Measurements from ENCODE around the gene MED13. TPM values are rescaled to one million over a fixed set of nuclear protein-coding genes. Genes with fewer than 3 reads are reported as not detected.
"Not testable (repeated sequence)": the region's sequence is repeated elsewhere in the genome, so short reads cannot be mapped to it uniquely, and the experiment has no call there.

MED13 gene
- total RNA-seq, 1 donor from 2014 or later, result 40.0 TPM

DNA sequence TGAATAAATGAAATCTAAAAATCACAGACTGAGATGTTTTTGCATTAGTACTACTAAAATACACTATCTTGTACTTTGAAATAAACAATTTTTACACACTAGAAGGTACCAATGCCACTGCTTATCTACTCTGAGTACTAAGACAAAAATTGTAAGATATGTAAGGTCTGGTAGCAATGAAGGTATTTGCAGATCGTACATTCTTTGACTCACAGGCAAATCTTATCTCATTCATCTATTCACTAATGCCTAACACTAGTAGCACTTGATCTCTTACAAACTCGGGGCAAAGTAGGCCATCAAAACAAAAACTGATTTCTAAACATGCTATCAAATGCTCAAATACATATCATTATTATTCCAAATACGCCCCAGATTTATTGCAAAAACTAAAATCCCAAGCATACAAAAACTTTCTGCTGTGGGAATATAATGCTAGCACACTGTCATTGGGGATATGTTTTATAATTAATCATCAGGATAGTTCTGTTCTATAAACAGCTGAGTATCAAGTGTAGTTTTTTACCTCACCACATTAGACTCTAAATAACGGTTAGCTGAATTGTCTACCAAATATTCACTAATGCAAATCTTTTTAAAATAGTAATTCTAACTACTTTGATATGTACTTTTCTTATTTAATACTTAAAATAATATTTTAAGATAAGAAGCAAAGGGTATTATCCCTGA, 68.0 kb downstream of the MED13 start:
- peak; percentile 21 for DNase-seq (ENCODE audit: low spot score)

DNA sequence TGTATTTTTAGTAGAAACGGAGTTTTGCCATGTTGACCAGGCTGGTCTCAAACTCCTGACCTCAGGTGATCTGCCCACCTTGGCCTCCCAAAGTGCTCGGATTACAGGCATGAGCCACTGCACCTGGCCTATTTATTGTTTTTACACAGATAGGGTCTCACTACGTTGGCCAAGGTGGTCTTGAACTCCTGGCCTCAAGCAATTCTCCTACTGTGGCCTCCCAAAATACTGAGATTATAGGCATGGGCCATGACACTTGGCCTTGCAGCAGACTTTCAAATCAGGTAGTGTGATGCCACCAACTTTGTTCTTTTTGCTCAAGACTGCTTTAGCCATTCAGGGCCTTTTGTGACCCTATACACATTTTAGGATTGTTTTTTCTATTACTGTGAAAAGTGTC, 75.6 kb downstream of the MED13 start:
- no peak for DNase-seq (ENCODE audit: low spot score)

DNA sequence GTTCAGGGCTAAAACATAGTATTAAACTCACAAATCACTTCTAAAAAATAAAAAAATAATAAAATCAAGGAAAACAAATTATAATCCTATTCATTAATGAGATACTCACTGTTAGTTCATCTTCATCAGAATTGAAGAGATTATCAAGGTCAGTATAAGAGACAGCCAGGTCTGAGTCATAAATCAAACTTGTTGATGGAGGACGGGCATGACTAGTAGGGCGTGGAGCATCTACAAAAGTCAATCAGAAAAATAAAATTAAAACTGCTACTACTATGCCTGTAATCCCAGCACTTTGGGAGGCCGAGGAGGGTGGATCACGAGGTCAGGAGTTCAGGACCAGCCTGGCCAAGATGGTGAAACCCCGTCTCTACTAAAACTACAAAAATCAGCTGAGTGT, 78.2 kb downstream of the MED13 start:
- no peak for DNase-seq (ENCODE audit: low spot score)

DNA sequence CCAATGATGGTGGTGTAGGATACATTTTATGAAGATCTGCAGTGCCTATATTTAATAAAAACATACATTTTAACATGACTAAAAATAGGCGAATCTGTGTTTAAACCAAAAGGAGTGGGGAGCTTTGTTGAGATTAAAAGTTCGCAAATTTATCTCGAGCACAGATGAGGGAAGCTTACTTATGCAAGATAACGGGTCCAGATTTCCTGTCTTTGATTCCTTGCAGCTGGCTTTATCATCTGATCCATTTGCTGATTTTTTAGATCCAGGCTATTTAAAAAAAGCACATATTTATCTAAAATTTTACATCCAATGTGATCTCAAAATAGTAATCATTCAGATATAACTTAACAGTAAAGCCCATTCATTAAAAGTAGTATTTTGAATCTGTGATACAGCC, 80.3 kb downstream of the MED13 start:
- DNase-seq (ENCODE audit: low spot score), result peak; percentile 50

DNA sequence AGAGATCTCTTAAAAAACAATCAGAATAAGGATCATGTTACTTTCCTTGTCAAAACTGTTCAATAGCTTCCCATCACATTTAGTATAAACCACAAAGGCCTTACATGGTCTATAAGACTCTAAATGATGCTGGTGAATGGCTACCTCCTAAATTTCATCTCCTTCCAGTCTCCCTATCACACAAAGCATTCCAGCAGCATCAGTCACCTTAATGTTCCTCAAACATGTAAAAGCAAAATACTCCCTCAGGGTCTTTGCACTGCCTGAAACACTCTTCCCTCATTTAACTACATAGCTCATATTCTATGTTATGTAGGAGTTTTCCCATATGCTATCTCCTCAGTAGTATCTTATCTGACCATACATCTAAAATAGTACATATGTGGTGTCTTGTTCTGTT, 83.8 kb downstream of the MED13 start:
- DNase-seq (ENCODE audit: low spot score), result no peak

DNA sequence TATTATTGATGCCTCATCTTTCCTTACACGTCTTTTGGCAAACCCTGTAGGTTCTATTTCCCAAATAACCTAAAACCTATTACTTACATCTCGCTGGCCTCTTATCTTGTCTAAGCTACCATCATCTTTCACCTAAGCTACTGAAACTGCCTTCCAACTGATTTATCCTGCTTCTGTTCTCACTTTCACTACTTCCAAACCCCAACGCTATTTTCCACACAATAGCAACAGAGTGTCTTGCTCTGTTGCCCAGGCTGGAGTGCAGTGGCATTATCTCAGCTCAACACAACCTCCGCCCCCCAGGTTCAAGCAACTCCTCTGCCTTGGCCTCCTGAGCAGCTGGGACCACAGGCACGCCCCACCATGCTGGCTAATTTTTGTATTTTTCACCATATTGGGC, 84.5 kb downstream of the MED13 start:
- no peak for DNase-seq (ENCODE audit: low spot score)

DNA sequence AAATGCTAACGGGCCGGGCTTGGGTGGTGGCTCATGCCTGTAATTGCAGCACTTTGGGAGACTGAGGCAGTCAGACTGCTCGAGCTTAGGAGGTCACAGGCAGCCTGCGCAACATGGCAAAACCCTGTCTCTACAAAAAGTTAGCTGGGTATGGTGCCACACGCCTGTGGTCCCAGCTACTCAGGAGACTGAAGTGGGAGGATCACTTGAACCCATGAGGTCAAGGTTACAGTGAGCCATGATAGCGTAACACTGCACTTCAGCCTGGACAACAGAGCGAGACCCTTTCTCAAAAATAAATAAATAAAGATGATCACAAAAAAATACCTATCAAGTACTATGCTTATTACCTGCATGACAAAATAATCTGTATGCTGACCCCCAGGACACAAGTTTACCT, 91.0 kb downstream of the MED13 start:
- no peak for DNase-seq (ENCODE audit: low spot score)

DNA sequence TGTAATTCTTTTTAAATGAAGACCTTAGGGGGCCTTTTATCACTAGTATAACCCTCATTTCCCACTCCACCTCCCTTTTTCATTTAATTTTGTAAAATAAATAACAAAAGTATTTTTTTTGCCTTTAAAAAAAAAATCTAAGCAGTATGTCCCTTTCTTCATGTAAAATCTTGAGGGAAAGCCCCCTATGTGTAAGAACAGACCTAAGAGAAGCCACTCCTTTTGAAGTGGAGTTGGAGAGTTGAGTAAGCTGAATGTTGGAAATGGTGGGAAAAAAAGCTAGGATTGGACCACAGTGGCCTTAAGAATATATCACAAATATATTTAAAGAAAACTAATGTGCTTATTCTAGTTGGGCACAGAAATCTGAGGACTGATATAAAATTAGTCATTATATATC, 92.8 kb downstream of the MED13 start:
- DNase-seq (ENCODE audit: low spot score), result no peak

DNA sequence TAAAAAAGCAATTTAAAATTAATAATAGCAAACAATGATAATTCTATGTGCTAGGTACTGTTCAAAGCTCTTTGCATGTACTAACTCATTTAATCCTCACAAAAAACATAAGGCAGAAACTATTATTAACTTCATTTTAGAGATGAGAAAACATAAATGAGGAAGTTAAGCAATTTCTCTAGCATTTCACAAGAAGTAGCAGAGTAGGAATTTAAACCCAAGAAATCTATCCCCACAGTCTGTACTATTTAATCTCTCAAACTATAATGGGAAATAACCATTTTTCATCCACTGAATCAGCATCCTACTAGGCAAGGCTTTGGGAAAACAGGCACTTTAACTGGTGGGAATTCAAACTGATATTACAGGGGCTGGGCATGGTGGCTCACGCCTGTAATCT, 95.0 kb downstream of the MED13 start:
- DNase-seq (ENCODE audit: low spot score), result no peak

DNA sequence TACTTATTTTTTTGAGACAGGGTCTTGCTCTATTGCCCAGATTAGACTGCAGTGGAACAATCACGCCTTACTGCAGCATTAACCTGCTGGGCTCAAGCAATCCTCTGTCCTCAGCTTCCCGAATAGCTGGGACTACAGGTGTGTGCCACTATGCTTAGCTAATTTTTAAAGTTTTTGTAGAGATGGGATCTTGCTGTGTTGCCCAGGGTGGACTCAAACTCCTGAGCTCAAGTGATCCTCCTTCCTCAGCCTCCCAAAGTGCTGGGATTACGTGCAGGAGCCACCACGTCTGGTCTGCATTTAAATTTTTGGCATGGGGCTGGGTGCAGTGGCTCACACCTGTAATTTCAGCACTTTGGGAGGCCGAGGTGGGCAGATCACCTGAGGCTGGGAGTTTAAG, 96.3 kb downstream of the MED13 start:
- DNase-seq (ENCODE audit: low spot score), result no peak

DNA sequence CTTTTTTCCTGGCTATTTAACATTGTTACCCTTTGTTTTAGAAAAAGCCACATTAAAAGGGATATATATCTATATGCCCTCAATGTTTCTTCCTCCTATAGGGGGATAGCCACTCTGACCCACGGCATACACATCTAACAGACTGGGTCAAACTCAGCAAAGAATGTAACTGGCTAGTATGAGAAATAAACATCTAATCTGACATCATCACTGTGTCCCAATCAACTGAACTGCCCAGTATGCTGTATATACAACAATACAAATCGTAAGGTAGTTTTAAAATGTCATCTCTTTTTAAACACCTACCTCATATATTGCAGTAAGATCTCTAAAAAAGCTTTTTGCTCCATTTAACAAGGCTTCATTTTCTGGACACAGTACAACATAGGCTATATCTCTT, 97.3 kb downstream of the MED13 start:
- no peak for DNase-seq (ENCODE audit: low spot score)

DNA sequence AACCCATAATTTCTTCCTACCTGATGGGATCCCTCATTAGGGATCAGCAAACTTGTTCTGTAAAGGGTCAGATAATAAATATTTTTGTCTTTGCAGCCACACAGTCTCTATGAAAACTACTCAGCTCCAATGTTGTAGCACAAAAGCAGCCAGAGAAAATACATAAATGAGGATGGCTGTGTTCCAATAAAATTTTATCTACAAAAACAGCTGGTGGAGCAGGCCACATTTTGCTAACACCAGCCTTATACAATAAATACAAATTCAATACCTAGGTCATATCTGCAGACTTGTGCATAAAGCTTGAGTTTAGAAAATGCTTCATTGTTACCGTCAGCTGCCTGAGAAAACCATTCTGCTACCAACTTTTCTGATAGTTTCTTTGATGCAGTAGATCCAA, 98.9 kb downstream of the MED13 start:
- peak; percentile 3 for DNase-seq (ENCODE audit: low spot score)

DNA sequence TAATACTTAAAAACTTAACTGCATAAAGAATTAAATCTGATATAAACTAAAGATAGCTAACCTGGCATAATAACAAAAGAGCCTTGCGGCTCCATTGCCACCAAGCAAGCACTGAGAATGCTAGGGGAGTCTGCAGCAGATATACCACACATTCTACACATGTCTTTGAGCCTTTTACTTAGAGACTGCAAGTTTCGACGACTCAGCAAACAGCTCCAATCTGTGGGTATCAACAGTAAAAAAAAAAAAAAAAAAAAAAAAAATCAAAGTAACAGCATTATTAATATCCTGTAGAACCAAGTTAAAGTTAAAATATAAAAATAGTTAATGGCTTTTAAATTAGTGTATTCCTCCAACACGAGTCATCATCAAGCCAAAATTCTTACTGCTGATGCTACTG, 109.5 kb downstream of the MED13 start:
- no peak for DNase-seq (ENCODE audit: low spot score)

DNA sequence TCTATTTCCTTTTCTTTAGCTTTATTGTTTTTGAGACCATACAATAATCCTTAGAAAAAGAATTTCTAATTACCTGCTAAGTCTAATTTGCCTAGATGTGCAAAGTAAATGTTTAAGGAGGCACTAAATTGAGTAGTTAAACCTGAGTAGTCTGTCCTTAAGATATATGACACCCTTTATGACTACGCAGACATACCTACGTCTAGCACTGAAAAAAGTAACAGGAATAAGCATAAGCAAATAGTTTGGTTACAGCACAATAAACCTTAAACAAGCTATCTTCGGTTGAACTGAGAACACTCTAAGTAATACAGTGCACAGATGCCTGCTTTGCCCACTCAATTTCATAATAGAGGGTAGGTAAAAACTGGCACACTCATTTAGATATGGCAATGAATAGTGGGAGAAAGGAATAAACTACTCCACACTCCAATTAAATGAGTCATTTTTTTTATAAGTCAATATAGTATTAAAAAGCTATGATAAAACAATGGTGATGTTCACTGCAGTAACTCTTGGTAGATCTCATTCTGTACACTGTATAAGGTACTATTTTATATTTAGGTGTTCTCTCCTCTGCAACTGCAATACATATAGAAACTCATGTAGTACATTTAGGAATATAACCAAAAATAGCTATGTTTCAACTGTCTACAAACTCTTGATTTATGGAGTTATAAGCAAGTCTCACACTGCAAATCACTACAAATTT, 117.6 kb downstream of the MED13 start:
- DNase-seq (ENCODE audit: low spot score), result no peak

DNA sequence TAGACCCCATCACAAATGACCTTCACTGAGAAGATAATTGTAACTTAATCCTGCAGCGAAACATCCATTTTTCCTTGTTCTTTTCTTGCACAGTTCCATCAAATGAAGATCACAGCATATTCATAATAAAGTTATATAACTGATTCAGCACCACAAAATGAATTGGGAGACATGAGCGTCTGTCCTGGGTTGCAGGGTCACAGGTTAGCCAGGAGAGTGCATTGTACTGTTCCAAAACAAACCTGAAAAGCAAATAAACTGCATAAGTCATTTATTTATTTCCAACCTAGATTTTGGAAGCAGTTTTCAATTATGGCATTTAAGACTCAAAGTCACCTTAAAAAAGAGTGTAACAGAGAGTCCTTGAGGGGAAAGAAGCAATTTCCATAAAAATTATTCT, 118.7 kb downstream of the MED13 start:
- DNase-seq (ENCODE audit: low spot score), result no peak

DNA sequence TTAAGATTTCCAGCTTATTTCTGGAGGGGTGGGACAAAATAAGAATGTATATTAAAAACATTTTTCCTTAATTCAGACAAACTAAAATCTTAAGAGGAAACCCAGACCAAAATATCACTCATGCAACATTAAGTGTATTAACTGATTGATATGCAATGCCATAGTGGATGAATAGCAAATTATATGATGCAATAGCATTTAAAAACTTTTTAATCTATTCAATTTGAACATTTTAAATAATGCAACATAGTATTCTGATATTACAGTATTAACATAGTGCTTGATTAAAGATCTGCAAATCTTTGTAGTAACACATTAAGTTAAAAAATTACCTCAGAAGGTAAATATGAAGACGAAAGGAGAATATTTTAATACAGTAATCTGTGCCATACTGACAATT, 122.0 kb downstream of the MED13 start:
- DNase-seq (ENCODE audit: low spot score), result no peak

DNA sequence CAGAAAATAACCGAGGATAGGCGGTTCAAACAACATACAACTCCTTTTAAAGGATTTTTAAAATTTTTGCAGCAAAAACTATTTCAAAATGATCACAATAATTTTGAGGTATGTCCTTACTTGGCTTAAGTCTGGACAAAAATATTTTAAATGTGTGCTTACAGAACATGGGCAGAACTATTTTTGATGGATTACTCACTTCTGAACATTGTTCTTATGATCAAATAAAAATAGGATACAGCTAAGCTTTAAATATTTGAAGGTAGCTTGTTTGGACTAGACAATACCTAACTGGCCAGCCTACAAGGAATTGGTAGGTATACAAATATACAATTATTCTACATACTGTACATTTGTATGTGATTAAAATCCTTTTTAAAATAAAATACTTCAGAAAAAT, 123.0 kb downstream of the MED13 start:
- DNase-seq (ENCODE audit: low spot score), result no peak

DNA sequence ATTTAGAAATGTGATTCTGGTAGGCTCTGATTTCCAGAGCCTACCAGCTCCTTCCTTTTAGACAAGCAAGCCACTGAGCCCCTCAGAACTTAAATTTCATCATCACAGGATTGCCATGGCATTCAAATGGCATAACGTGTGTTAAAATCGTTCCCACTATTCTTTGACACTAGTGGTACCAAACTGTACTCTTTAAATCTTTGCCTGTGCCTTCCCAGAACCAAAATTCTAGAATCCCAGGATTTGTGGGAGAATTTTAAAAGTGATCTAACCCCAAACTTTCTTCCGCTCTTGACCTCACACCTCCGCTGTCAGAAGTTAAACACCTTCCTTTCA, 137.0 kb downstream of the MED13 start:
- no peak for DNase-seq (ENCODE audit: low spot score)

DNA sequence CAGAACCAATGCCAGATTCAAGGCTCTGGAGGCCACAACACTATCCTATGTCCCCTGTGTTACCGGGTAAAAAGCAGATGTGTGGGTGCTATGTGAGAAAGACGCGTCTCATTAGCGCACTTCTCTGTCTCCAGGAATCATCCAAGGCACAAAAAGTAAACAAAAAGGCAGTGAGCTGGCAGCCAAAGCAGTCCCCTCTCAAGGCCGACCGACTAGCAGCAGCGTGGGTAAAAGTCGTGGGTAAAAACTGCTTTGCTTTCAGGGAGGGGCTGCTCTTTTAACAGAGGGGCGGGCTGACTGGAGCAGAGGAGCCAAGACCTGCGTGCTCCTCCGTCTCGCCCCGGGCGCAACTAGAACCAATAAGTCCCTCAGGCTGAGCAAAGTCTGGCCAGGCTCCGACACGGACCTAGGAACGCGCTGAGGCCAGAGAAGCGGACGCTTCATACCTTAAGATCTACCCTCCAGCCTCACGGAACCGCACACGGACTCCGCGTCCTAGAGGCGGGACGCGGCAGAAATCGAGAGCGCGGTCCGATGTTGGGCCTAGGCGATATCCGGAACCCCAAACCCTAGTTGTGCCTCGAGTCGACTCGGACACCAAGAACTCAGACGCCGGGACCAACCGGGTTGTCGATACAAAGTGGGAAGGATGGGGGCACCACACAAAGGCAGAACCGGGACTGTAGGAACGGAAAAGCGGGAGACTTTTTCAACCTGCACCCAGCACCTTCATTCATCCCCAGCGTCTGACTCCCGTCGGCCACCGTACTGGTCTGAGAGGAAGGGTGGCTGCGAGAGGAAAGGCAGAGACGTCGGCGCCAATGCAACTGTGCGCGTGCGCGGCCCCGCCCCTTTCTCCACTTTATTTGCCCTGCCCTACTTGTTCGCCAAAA, 137.6 kb downstream of the MED13 start, which contains the start of gene INTS2:
INTS2 (minus strand) TSS at position 775 of the 893 bp plus-strand sequence. CDS start 1,338 bp downstream, outside the sequence.
- DNase-seq (ENCODE audit: low spot score), result peak; percentile 97

DNA sequence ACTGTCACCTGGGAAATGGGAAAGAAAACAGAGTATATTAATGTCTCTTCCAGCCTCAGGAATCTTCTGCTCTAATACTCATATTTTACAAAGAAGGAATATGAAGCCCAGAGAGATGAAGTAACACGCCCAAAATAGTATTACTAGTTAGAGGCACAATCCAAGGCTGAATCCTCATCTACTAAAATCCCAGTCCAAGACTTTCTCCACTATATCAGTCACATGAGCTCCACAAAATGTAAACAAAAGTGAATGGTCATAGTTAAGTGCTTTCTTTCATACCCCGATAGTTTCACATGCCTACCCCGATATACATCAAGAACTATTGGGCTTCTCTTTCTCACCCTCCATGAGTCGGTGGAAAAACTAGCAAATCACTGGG, 138.3 kb downstream of the MED13 start:
- DNase-seq (ENCODE audit: low spot score), result peak; percentile 44

DNA sequence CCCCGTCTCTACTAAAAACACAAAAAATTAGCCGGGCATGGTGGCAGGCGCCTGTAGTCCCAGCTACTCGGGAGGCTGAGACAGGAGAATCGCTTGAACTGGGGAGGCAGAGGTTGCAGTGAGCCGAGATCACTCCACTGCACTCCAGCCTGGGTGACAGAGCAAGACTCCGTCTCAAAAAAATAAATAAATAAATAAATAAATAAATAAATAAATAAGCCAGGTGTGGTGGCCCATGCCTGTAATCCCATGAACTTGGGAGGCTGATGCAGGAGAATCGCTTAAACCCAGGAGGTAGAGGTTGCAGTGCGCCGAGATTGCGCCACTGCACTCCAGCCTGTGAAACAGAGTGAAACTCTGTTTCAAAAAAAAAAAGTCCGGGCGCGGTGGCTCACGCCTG, 149.9 kb downstream of the MED13 start:
- not testable (repeated sequence) for DNase-seq (ENCODE audit: low spot score)

DNA sequence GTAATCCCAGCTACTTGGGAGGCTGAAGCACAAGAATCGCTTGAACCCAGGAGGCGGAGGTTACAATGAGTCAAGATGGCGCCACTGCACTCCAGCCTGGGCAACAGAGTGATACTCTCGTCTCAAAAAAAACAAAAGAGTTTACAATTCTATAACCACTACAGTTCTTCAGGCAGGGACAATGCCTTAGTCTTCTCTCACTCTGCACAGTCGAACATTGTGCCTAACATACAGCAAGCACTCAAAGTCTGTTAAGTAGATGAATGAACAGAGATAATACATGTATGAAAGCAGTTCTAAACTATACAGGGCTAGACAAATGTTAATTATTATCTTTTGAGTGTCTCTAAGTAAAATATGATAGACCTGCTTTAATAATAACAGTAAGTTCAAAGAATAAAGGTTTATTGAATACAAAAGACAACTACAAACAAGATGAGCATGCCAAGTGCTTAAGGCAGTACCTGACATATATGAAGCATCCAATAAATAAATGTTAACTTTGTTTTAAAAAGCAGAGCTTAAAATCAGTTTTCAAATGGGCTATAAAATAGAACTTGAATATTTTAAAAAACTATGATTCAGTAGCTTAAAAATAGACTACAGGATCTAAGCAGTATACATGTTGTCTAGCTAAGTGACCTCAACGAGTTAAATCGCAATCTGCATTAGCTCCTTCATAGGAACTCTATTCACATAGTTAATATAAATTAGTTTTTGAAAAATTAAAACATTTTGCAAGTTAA, 156.6 kb downstream of the MED13 start:
- no peak for DNase-seq (ENCODE audit: low spot score)

Measured in umbilical cord (tissue), 2 donors.